C4-2B (cell line): ENCODE measurements around the gene STARD6.

Experiments used
- CTCF ChIP-seq: fragments of 450-650 bp; conservative IDR thresholded peaks from 2 replicates; pipeline ENCODE4 v1.5.1; 2017; ENCODE audit warnings: mild to moderate bottlenecking
- ZFX ChIP-seq: fragments of 450-650 bp; IDR thresholded peaks from 2 replicates; pipeline ENCODE4 v1.6.1; 2017

GRCh38 chr18:54323561-54323960, 34.1 kb downstream of the STARD6 start:
- TF ChIP-seq CTCF = no peak
- TF ChIP-seq ZFX = no peak
